Neural progenitor cell (in vitro differentiated cells): ENCODE measurements around the gene JMJD7. TPM values are rescaled to one million over a fixed set of nuclear protein-coding genes. Genes with fewer than 3 reads are reported as not detected.

ENCODE experiments used
- DNase-seq: peaks from one replicate; pipeline ENCODE4 v3.0.0-alpha.2; 2016; ENCODE audit warnings: low spot score
- H2AFZ ChIP-seq: fragments of 200-600 bp; sonication (generic); replicated peaks from 2 replicates; pipeline ENCODE4 v1.6.1; 2016; ENCODE audit warnings: antibody characterized with exemption
- H3F3A ChIP-seq: fragments of 200-600 bp; sonication (generic); 2 replicates; pipeline ENCODE4 v1.6.1; 2016; ENCODE audit warnings: antibody characterized with exemption, low read depth
- H3K27ac ChIP-seq: fragments of 200-600 bp; sonication (generic); 2 replicates; pipeline ENCODE4 v1.5.1; 2016; ENCODE audit warnings: mild to moderate bottlenecking
- H3K27me3 ChIP-seq: fragments of 200-600 bp; sonication (generic); 2 replicates; pipeline ENCODE4 v1.6.1; 2016; ENCODE audit warnings: mild to moderate bottlenecking, moderate library complexity
- H3K36me3 ChIP-seq: fragments of 200-600 bp; sonication (generic); 2 replicates; pipeline ENCODE4 v1.5.1; 2016
- H3K4me1 ChIP-seq: fragments of 200-600 bp; sonication (generic); 2 replicates; pipeline ENCODE4 v1.6.1; 2016; ENCODE audit warnings: mixed run types
- H3K4me2 ChIP-seq: fragments of 200-600 bp; sonication (generic); 2 replicates; pipeline ENCODE4 v1.6.1; 2016
- H3K4me3 ChIP-seq: fragments of 200-600 bp; sonication (generic); 2 replicates; pipeline ENCODE4 v1.5.1; 2016
- H3K79me2 ChIP-seq: fragments of 200-600 bp; sonication (generic); 2 replicates; pipeline ENCODE4 v1.6.1; 2016; ENCODE audit warnings: low read depth
- H3K9ac ChIP-seq: fragments of 200-600 bp; sonication (generic); 2 replicates; pipeline ENCODE4 v1.6.1; 2016
- H3K9me3 ChIP-seq: fragments of 200-600 bp; sonication (generic); 2 replicates; pipeline ENCODE4 v1.5.1; 2016; ENCODE audit warnings: low read depth
- H4K20me1 ChIP-seq: fragments of 200-600 bp; sonication (generic); 2 replicates; pipeline ENCODE4 v1.6.1; 2016; ENCODE audit warnings: low read depth
- H3K27ac Mint-ChIP-seq: 3 replicates; pipeline ENCODE4 v1.8.0; 2021; ENCODE audit warnings: mixed read lengths
- H3K27me3 Mint-ChIP-seq: 2 replicates; pipeline ENCODE4 v1.8.0; 2022; ENCODE audit warnings: low read depth, mild to moderate bottlenecking, inconsistent platforms, moderate library complexity, mixed read lengths; ENCODE audit not compliant: insufficient read depth
- H3K36me3 Mint-ChIP-seq: 3 replicates; pipeline ENCODE4 v1.8.0; 2021; ENCODE audit warnings: mixed read lengths
- H3K4me1 Mint-ChIP-seq: 3 replicates; pipeline ENCODE4 v1.8.0; 2021; ENCODE audit warnings: mixed read lengths
- H3K4me3 Mint-ChIP-seq: 3 replicates; pipeline ENCODE4 v1.8.0; 2021; ENCODE audit warnings: mild to moderate bottlenecking, moderate library complexity, mixed read lengths
- H3K9me3 Mint-ChIP-seq: 3 replicates; pipeline ENCODE4 v1.8.0; 2020; ENCODE audit warnings: mixed read lengths
- EZH2 ChIP-seq: fragments of 200-600 bp; sonication (generic); IDR thresholded peaks from 2 replicates; pipeline ENCODE4 v1.6.1; 2017; ENCODE audit warnings: antibody characterized with exemption, mild to moderate bottlenecking, moderate library complexity
- EZH2phosphoT487 ChIP-seq: fragments of 200-600 bp; sonication (generic); IDR thresholded peaks from 2 replicates; pipeline ENCODE4 v1.6.1; 2017; ENCODE audit warnings: antibody characterized with exemption
- total RNA-seq: library from RNA; depleted of rRNA; stranded (reverse); fragments of >200 nt; gene quantifications from 2 replicates; pipeline ENCODE4 v1.2.3, GENCODE V29; 2015; ENCODE audit warnings: low replicate concordance
- TF ChIP-seq, protein P1 (sequence below): fragments of 200-600 bp; sonication (generic); IDR thresholded peaks from 2 replicates; pipeline ENCODE4 v1.5.1; 2017; ENCODE audit warnings: antibody characterized with exemption, mild to moderate bottlenecking

Gene JMJD7
- total RNA-seq, 1 donor from 2014 or later, result 13.4 TPM

DNA sequence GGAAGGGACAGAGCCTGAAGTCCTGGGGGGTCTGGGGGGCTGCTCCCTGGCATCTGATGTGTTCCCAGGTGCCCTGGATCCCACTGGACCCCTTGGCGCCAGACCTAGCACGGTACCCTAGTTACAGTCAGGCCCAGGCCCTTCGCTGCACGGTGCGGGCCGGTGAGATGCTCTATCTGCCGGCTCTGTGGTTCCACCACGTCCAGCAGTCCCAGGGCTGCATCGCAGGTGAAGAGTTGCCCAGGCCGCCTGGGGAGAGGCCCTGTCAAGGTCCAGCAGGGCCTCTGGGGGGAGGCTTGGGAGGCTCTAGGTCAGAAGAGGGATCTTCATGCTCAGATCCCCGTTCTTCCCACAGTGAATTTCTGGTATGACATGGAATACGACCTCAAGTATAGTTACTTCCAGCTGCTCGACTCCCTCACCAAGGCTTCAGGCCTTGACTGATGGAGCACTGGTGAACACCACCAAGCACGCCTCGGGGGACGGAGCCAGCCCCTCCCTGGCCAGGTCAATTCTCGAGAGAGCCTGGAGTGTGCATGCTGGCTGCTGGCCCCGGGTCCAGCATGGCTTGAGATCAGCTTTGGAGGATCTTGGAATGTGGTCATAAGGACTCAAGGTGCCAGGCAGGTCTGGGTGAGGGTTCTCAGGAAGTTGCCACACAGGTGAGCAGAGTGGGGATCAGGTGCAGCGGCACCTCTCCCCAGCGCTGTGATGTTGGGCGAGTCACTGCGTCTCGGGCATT, 9.0 kb downstream of the JMJD7 start:
- Mint-ChIP-seq H3K27ac (no peak overlapping the region), H3K4me3 (no peak overlapping the region), H3K9me3 (no peaks in the 10 kb centered on the region)

GRCh38 chr15:41838400-41838897, 10.6 kb downstream of the JMJD7 start, which contains the start of gene PLA2G4B:
PLA2G4B (plus strand) TSS chr15:41838847; CDS start chr15:41838914, 67 bp downstream.
- no peak for TF ChIP-seq EZH2
- no peak for TF ChIP-seq EZH2phosphoT487
- TF ChIP-seq, protein P1, sequence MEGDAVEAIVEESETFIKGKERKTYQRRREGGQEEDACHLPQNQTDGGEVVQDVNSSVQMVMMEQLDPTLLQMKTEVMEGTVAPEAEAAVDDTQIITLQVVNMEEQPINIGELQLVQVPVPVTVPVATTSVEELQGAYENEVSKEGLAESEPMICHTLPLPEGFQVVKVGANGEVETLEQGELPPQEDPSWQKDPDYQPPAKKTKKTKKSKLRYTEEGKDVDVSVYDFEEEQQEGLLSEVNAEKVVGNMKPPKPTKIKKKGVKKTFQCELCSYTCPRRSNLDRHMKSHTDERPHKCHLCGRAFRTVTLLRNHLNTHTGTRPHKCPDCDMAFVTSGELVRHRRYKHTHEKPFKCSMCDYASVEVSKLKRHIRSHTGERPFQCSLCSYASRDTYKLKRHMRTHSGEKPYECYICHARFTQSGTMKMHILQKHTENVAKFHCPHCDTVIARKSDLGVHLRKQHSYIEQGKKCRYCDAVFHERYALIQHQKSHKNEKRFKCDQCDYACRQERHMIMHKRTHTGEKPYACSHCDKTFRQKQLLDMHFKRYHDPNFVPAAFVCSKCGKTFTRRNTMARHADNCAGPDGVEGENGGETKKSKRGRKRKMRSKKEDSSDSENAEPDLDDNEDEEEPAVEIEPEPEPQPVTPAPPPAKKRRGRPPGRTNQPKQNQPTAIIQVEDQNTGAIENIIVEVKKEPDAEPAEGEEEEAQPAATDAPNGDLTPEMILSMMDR, result no peak
- no peak for DNase-seq
- no peaks in the 10 kb centered on the region for H4K20me1 ChIP-seq
- no peak within 1 kb of the TSS for H3K9ac ChIP-seq
- H3K4me1 ChIP-seq, result no peaks in the 10 kb centered on the region
- Mint-ChIP-seq H3K27ac (no peak within 1 kb of the TSS), H3K36me3 (peaks cover 3% of the 10 kb centered on the region), H3K4me3 (no peak within 1 kb of the TSS), H3K4me1 (peaks cover 5% of the 10 kb centered on the region), H3K27me3 (peaks cover 3% of the 10 kb centered on the region), H3K9me3 (no peaks in the 10 kb centered on the region)
- no peak within 1 kb of the TSS for H3K4me3 ChIP-seq
- H3K79me2 ChIP-seq, result no peaks in the 10 kb centered on the region
- no peak within 1 kb of the TSS for H3K4me2 ChIP-seq
- H3K36me3 ChIP-seq, result no peaks in the 10 kb centered on the region
- no peak within 1 kb of the TSS for H3K27ac ChIP-seq
- no peaks in the 10 kb centered on the region for H3K9me3 ChIP-seq
- no peaks in the 10 kb centered on the region for H3K27me3 ChIP-seq
- no peak within 1 kb of the TSS for H2AFZ ChIP-seq
- H3F3A ChIP-seq, result no peaks in the 10 kb centered on the region

More for the DNA sequence above, 9.0 kb downstream of the JMJD7 start:
- Histone ChIP-seq H3K27me3 (no peaks in the 10 kb centered on the region), H4K20me1 (no peaks in the 10 kb centered on the region), H3K9me3 (no peaks in the 10 kb centered on the region), H3K4me2 (no peak overlapping the region), H2AFZ (no peak overlapping the region), H3F3A (no peaks in the 10 kb centered on the region), H3K9ac (no peak overlapping the region), H3K27ac (no peak overlapping the region), H3K4me1 (no peaks in the 10 kb centered on the region), H3K79me2 (no peaks in the 10 kb centered on the region), H3K36me3 (no peaks in the 10 kb centered on the region), H3K4me3 (no peak overlapping the region)
- Mint-ChIP-seq H3K27me3 (peaks cover 3% of the 10 kb centered on the region), H3K36me3 (peaks cover 9% of the 10 kb centered on the region), H3K4me1 (no peaks in the 10 kb centered on the region)
- no peak for DNase-seq
- TF ChIP-seq EZH2phosphoT487 (no peak), EZH2 (no peak)
- TF ChIP-seq, protein P1, result no peak

GRCh38 chr15:41839781-41840491, 12.0 kb downstream of the JMJD7 start:
- H3K9me3 ChIP-seq, result no peaks in the 10 kb centered on the region
- no peaks in the 10 kb centered on the region for H3K27me3 ChIP-seq
- no peak overlapping the region for H2AFZ ChIP-seq
- no peaks in the 10 kb centered on the region for H3K9me3 Mint-ChIP-seq
- no peak overlapping the region for H3K4me3 ChIP-seq
- H3K4me1 ChIP-seq, result no peaks in the 10 kb centered on the region
- peaks cover 4% of the 10 kb centered on the region for H3K27me3 Mint-ChIP-seq
- no peaks in the 10 kb centered on the region for H4K20me1 ChIP-seq
- DNase-seq, result no peak
- H3K36me3 Mint-ChIP-seq, result peaks cover 3% of the 10 kb centered on the region
- no peak overlapping the region for H3K4me3 Mint-ChIP-seq
- no peaks in the 10 kb centered on the region for H3K79me2 ChIP-seq
- TF ChIP-seq, protein P1, result no peak
- no peak for TF ChIP-seq EZH2
- TF ChIP-seq EZH2phosphoT487, result no peak
- no peaks in the 10 kb centered on the region for H3F3A ChIP-seq
- H3K4me1 Mint-ChIP-seq, result peaks cover 5% of the 10 kb centered on the region
- H3K36me3 ChIP-seq, result no peaks in the 10 kb centered on the region
- H3K4me2 ChIP-seq, result no peak overlapping the region
- H3K9ac ChIP-seq, result no peak overlapping the region
- no peak overlapping the region for H3K27ac Mint-ChIP-seq
- H3K27ac ChIP-seq, result no peak overlapping the region
